ENCODE measurements around the gene SLC41A1. TPM values are rescaled to one million over a fixed set of nuclear protein-coding genes. Genes with fewer than 3 reads are reported as not detected.
"Not testable (repeated sequence)": the region's sequence is repeated elsewhere in the genome, so short reads cannot be mapped to it uniquely, and the experiment has no call there.

Gene SLC41A1
- total and polyA plus RNA-seq, 2 donors (not counting 3 experiments of a cell fraction or from before 2014, with no cell fraction given) = 21.7 to 22.0 TPM

DNA sequence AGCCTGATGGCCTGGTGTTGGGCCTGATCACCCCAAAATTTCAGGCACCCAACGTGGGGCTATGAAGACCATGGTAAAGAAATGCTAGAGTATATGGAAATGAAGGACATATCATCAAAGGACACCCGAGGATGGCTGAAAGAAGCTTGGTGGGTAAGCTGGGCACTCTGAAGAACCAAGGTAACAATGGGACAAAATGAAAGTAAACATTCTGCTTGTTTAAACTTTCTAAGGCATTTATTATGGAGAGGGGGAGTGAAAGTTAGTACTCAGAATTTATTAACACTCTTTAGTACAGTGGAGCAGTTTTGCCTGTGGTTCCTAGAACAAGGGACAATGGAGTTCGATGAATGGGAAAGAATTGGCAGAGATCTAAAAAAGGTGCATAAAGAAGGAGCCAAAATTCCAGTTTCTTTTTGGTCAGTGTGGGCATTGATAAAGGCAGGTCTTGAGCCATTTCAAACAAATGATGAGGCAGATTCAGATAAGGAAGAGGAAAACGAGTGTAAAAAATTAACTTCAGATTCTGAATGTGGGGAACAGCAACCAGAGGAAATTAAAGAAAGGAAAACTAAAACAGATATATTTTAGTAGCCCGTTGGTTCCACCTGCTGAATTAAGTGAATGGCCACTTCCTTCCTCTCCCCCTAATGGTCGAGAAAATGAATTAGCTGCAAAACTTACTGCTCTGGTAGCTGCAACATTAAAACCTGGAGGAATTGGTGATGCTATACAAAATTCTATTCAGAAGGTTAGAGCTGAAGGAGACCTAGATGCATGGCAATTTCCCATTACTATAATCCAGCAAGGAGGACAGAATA lies 45.4 kb upstream of the SLC41A1 start:
- dilution Hi-C loops (cut with MboI; ENCODE audit: extremely low pct_ligation_motif_present, low sequenced_read_pairs) = no loop called here

DNA sequence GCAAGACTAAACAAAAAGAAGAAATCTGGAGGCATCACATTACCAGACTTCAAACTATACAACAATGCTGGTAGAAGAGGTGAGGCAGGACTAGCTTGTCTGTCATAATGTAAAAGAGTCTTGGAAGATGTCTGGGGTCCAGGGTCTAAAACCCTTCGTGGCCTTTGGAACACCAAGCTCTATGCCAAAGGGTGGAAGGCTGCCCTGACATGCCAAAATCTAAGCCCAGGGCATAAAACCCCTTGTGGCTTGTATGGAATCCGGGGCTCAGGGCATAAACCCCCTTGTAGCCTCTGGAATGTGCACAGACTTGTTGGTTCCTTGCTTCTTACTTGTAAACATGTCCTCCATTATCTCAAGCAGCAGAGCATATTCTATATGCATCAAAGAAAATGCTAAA lies 44.5 kb upstream of the SLC41A1 start:
- DNase-seq (ENCODE audit: low read depth, low spot score); dilution Hi-C loops (cut with MboI; ENCODE audit: extremely low pct_ligation_motif_present, low sequenced_read_pairs); H3K4me1 ChIP-seq (ENCODE audit: control insufficient read depth, extremely low read depth, insufficient read depth, low read length); H3K27ac ChIP-seq (ENCODE audit: insufficient read depth, low read depth, low read length); H3K9me1 ChIP-seq (replicated peaks; ENCODE audit: control insufficient read depth, extremely low read depth, insufficient read depth, low read length); H3K9me3 ChIP-seq (replicated peaks; ENCODE audit: control insufficient read depth, insufficient read depth, low read length); H3K27me3 ChIP-seq (ENCODE audit: control insufficient read depth in 2 of 2, insufficient read depth in 2 of 2, low read length in 2 of 2); H3K79me2 ChIP-seq (ENCODE audit: control insufficient read depth, insufficient read depth, low read length); BruUV-seq (replicated peaks); H2AFZ ChIP-seq (ENCODE audit: low read depth, low read length); intact Hi-C loops (cut with micrococcal nuclease); H3K4me2 ChIP-seq (ENCODE audit: insufficient read depth, low read length); POLR2A ChIA-PET; FAIRE-seq; H3K4me3 ChIP-seq (replicated peaks in 1 of 3; ENCODE audit: insufficient read depth in 1 of 3, low read depth in 1 of 3, low read length in 3 of 3); H3K36me3 ChIP-seq (ENCODE audit: control insufficient read depth in 2 of 2, extremely low read depth in 1 of 2, insufficient read depth in 2 of 2, low read length in 2 of 2); H3K9ac ChIP-seq (replicated peaks; ENCODE audit: extremely low read depth, insufficient read depth, low read length); H4K20me1 ChIP-seq (replicated peaks; ENCODE audit: control insufficient read depth, extremely low read depth, insufficient read depth, low read length): not testable (repeated sequence)
- CTCF ChIA-PET = interaction anchor here (0.9 kb wide), 1 partner anchor 48 kb away, joined by 3 read pairs; no protein-coding TSS in a partner anchor

More for the DNA sequence above, 45.4 kb upstream of the SLC41A1 start:
- H3K27ac ChIP-seq (ENCODE audit: insufficient read depth, low read depth, low read length) = no peak overlapping the region
- H3K4me3 ChIP-seq (replicated peaks in 1 of 3; ENCODE audit: insufficient read depth in 1 of 3, low read depth in 1 of 3, low read length in 3 of 3) = no peak overlapping the region
- no peaks in the 10 kb centered on the region for H3K36me3 ChIP-seq (ENCODE audit: control insufficient read depth in 2 of 2, extremely low read depth in 1 of 2, insufficient read depth in 2 of 2, low read length in 2 of 2)
- no peaks in the 10 kb centered on the region for H3K9me1 ChIP-seq (replicated peaks; ENCODE audit: control insufficient read depth, extremely low read depth, insufficient read depth, low read length)
- no peaks in the 10 kb centered on the region for H3K9me3 ChIP-seq (replicated peaks; ENCODE audit: control insufficient read depth, insufficient read depth, low read length)
- no peaks in the 10 kb centered on the region for H3K4me1 ChIP-seq (ENCODE audit: control insufficient read depth, extremely low read depth, insufficient read depth, low read length)
- peaks cover 0 to 10% of the 10 kb centered on the region in 2 experiments for H3K27me3 ChIP-seq (ENCODE audit: control insufficient read depth in 2 of 2, insufficient read depth in 2 of 2, low read length in 2 of 2)
- POLR2A ChIA-PET = no interaction called here
- CTCF ChIA-PET = interaction anchor here (0.6 to 1.2 kb wide), 5 partner anchors 20 to 119 kb away, joined by 3 to 4 read pairs (median 3); no protein-coding TSS in a partner anchor
- H3K4me2 ChIP-seq (ENCODE audit: insufficient read depth, low read length) = no peak overlapping the region
- TF ChIP-seq MAX (IDR thresholded peaks at IDR 0.05; ENCODE audit: insufficient read depth, insufficient read length) = no peak
- no peak for TF ChIP-seq POLR2AphosphoS5 (IDR thresholded peaks at IDR 0.05; ENCODE audit: insufficient read depth, low read depth, low read length)
- TF ChIP-seq MYC (IDR thresholded peaks at IDR 0.05; ENCODE audit: low read depth, low read length) = no peak
- DNase-seq (ENCODE audit: low read depth, low spot score) (no peak), FAIRE-seq (no peak)
- intact Hi-C loops (cut with micrococcal nuclease) = no loop called here
- BruUV-seq (replicated peaks) = no TSS peak
- no peaks in the 10 kb centered on the region for H4K20me1 ChIP-seq (replicated peaks; ENCODE audit: control insufficient read depth, extremely low read depth, insufficient read depth, low read length)
- no peaks in the 10 kb centered on the region for H3K79me2 ChIP-seq (ENCODE audit: control insufficient read depth, insufficient read depth, low read length)
- no peak overlapping the region for H2AFZ ChIP-seq (ENCODE audit: low read depth, low read length)
- no peak overlapping the region for H3K9ac ChIP-seq (replicated peaks; ENCODE audit: extremely low read depth, insufficient read depth, low read length)
